H1 (cell line): Measurements from ENCODE around the gene B9D1. TPM values are rescaled to one million over a fixed set of nuclear protein-coding genes. Genes with fewer than 3 reads are reported as not detected.

Source experiments
- ASH2L ChIP-seq: fragments of 200-600, 300-600 bp; sonication (generic); IDR thresholded peaks from one replicate; pipeline ENCODE4 v1.7.1; 2017; ENCODE audit warnings: low read length
- ATF3 ChIP-seq: IDR thresholded peaks from 2 replicates; pipeline ENCODE4 v1.6.1; 2011; ENCODE audit warnings: low read depth, mild to moderate bottlenecking, low read length; ENCODE audit not compliant: insufficient read depth
- CBX5 ChIP-seq: fragments of 300-800, 300-1000 bp; sonication (generic); IDR thresholded peaks from 2 replicates; pipeline ENCODE4 v1.7.1; 2016; ENCODE audit warnings: antibody characterized with exemption, low read length, low read depth
- CEBPB ChIP-seq: IDR thresholded peaks from 2 replicates; pipeline ENCODE4 v1.6.1; 2012; ENCODE audit warnings: low read depth, low read length
- CHD1 ChIP-seq: IDR thresholded peaks from 2 replicates; pipeline ENCODE4 v1.6.1; 2012; ENCODE audit warnings: low read depth, low read length, improper control_type of control experiment
- CHD2 ChIP-seq: IDR thresholded peaks from 2 replicates; pipeline ENCODE4 v1.6.1; 2012; ENCODE audit warnings: low read length, improper control_type of control experiment
- EP300 ChIP-seq, 2 experiments: IDR thresholded peaks; 1 replicate in 1 of 2; 2 replicates in 1 of 2; pipeline ENCODE4 v1.6.1; 2011 to 2012; ENCODE audit warnings: low read depth in 2 of 2, low read length in 2 of 2, mild to moderate bottlenecking in 2 of 2, borderline replicate concordance in 1 of 2, inconsistent platforms in 1 of 2, moderate library complexity in 1 of 2
- GABPA ChIP-seq: IDR thresholded peaks from 2 replicates; pipeline ENCODE4 v1.6.1; 2011; ENCODE audit warnings: mild to moderate bottlenecking, low read length, moderate library complexity, borderline replicate concordance; ENCODE audit not compliant: insufficient read depth
- GTF2F1 ChIP-seq: IDR thresholded peaks from 2 replicates; pipeline ENCODE4 v1.6.1; 2012; ENCODE audit warnings: low read depth, low read length, improper control_type of control experiment, borderline replicate concordance
- JUN ChIP-seq: IDR thresholded peaks from 2 replicates; pipeline ENCODE4 v1.6.1; 2011; ENCODE audit warnings: low read depth, mild to moderate bottlenecking, improper control_type of control experiment, low read length
- KDM1A ChIP-seq: fragments of 200-600, 300-600 bp; sonication (generic); IDR thresholded peaks from 2 replicates; pipeline ENCODE4 v1.7.1; 2016; ENCODE audit warnings: mild to moderate bottlenecking, low read length, borderline replicate concordance
- KDM4A ChIP-seq: IDR thresholded peaks from one replicate; pipeline ENCODE4 v1.7.1; 2012; ENCODE audit warnings: low read depth, mild to moderate bottlenecking, moderate library complexity, low read length, inconsistent platforms; ENCODE audit not compliant: severe bottlenecking
- MAX ChIP-seq: IDR thresholded peaks from 2 replicates; pipeline ENCODE4 v1.6.1; 2012; ENCODE audit warnings: inconsistent platforms
- NRF1 ChIP-seq: IDR thresholded peaks from 2 replicates; pipeline ENCODE4 v1.6.1; 2011; ENCODE audit warnings: mild to moderate bottlenecking, low read depth, low read length, improper control_type of control experiment
- POLR2A ChIP-seq, 2 experiments: IDR thresholded peaks; 1 replicate in 1 of 2; 2 replicates in 1 of 2; pipeline ENCODE4 v1.6.1; 2011; ENCODE audit warnings: low read depth in 2 of 2, low read length in 2 of 2, mild to moderate bottlenecking in 2 of 2; ENCODE audit errors: control extremely low read depth in 1 of 2
- POLR2AphosphoS5 ChIP-seq: IDR thresholded peaks from 2 replicates; pipeline ENCODE4 v1.6.1; 2011; ENCODE audit warnings: low read depth, low read length
- POU5F1 ChIP-seq: IDR thresholded peaks from 2 replicates; pipeline ENCODE4 v1.6.1; 2011; ENCODE audit warnings: low read depth, mild to moderate bottlenecking, low read length, moderate library complexity
- RAD21 ChIP-seq, 2 experiments: IDR thresholded peaks in 1 of 2; conservative IDR thresholded peaks in 1 of 2; 2 replicates each; pipeline ENCODE4 v1.6.1; 2011; ENCODE audit warnings: low read depth in 2 of 2, low read length in 2 of 2, improper control_type of control experiment in 1 of 2, inconsistent platforms in 1 of 2, mild to moderate bottlenecking in 1 of 2, moderate library complexity in 1 of 2
- RFX5 ChIP-seq: IDR thresholded peaks from 2 replicates; pipeline ENCODE4 v1.6.1; 2011; ENCODE audit warnings: low read depth, low read length, improper control_type of control experiment, borderline replicate concordance
- RXRA ChIP-seq: IDR thresholded peaks from 2 replicates; pipeline ENCODE4 v1.6.1; 2011; ENCODE audit warnings: low read depth, mild to moderate bottlenecking, low read length, moderate library complexity; ENCODE audit not compliant: insufficient read depth
- SIRT6 ChIP-seq: IDR thresholded peaks from one replicate; pipeline ENCODE4 v1.7.1; 2012; ENCODE audit warnings: low read length, inconsistent platforms
- SRF ChIP-seq: IDR thresholded peaks from 2 replicates; pipeline ENCODE4 v1.6.1; 2011; ENCODE audit warnings: mild to moderate bottlenecking, low read depth, low read length, moderate library complexity
- TAF1 ChIP-seq: IDR thresholded peaks from 2 replicates; pipeline ENCODE4 v1.6.1; 2011; ENCODE audit warnings: mild to moderate bottlenecking, low read depth, low read length
- TAF7 ChIP-seq: optimal IDR thresholded peaks from 2 replicates; pipeline ENCODE3; 2011; ENCODE audit warnings: low read depth, mild to moderate bottlenecking, inconsistent platforms, low read length, moderate library complexity, borderline replicate concordance
- TCF12 ChIP-seq: IDR thresholded peaks from 2 replicates; pipeline ENCODE4 v1.6.1; 2011; ENCODE audit warnings: low read depth, mild to moderate bottlenecking, low read length
- polyA plus RNA-seq, 7 experiments: library from polyadenylated mRNA; depleted of rRNA in 3 of 7; stranded (reverse) in 5 of 7; unstranded in 2 of 7; fragments of >200 nt in 5 of 7; fragments of 200-250 nt in 2 of 7; gene quantifications; 1 replicate in 5 of 7; 2 replicates in 1 of 7; 4 replicates in 1 of 7; pipeline versions ENCODE4 v1.2.1 to v1.2.3, GENCODE V29; 2011 to 2013; ENCODE audit warnings: missing spikeins in 2 of 7, mixed read lengths in 2 of 7
- total RNA-seq: library from RNA; stranded (reverse); fragmentation: NEBNext Ultra II Directional; extraction: Animal tissue kit (Norgen Biotek cat#: 25700); gene quantifications from 2 replicates; pipeline ENCODE4 v1.2.1, GENCODE V29; 2021

Gene B9D1
- total and polyA plus RNA-seq, 2 of the 8 experiments (the other 6 are each of a cell fraction or from before 2014, with no cell fraction given): 24.6 to 65.7 TPM

GRCh38 chr17:19317359-19318095 lies 45.0 kb downstream of the B9D1 start (continued):
- TF ChIP-seq EP300 (IDR thresholded peaks at IDR 0.05; ENCODE audit: borderline replicate concordance in 1 of 2, low read depth in 2 of 2, low read length in 2 of 2) (no peak; a peak in 1 of 3 replicates), GTF2F1 (no peak), KDM4A (no peak), SIRT6 (no peak), CEBPB (no peak), POLR2A (IDR thresholded peaks at IDR 0.05; ENCODE audit: control extremely low read depth in 1 of 2, low read depth in 2 of 2, low read length in 2 of 2) (no peak), POU5F1 (peak; percentile 78), ATF3 (no peak), KDM1A (no peak), RFX5 (no peak), SRF (no peak), TCF12 (peak; percentile 72; the same call in 1 of the 2 replicates), CBX5 (no peak), ASH2L (peak; percentile 60), CHD2 (no peak), JUN (no peak), GABPA (no peak), NRF1 (no peak), POLR2AphosphoS5 (0 out of 2 replicates have a peak, but pooled peaks have one; percentile 1), RXRA (no peak), MAX (no peak; the same call in 1 of the 2 replicates), CHD1 (no peak), TAF1 (no peak), RAD21 (IDR thresholded peaks at IDR 0.05 in 1 of 2, conservative IDR thresholded peaks at IDR 0.05 in 1 of 2; ENCODE audit: low read depth in 2 of 2, low read length in 2 of 2) (peak; percentile 55 to 67), TAF7 (no peak)
